WTC11 (cell line): ENCODE data around the gene LMAN2. TPM values are rescaled to one million over a fixed set of nuclear protein-coding genes. Genes with fewer than 3 reads are reported as not detected.

Source experiments
- ATAC-seq: fragments of 200-7000 bp; cut with Tn5 transposase; 2 replicates; pipeline ENCODE4 v1.10.0; 2021; ENCODE audit warnings: mild to moderate bottlenecking, moderate library complexity
- CTCF ChIA-PET: fragments of 300-600 bp; sonication (Branson Sonifier 250); formaldehyde crosslinking; loops from one replicate; lab custom pipeline; 2021; ENCODE audit warnings: antibody characterized with exemption; lab: Charles Lee
- POLR2A ChIA-PET: fragments of 350-600 bp; sonication (Branson Sonifier 250); formaldehyde crosslinking; loops from one replicate; lab custom pipeline; 2021; ENCODE audit warnings: antibody characterized with exemption; lab: Charles Lee
- DNase-seq: peaks from one replicate; pipeline ENCODE4 v3.0.0; 2021; ENCODE audit warnings: low spot score
- H3K27ac Mint-ChIP-seq: 2 replicates; pipeline ENCODE4 v1.8.0; 2021; ENCODE audit warnings: mixed read lengths
- H3K27me3 Mint-ChIP-seq: 2 replicates; pipeline ENCODE4 v1.8.0; 2021; ENCODE audit warnings: low read depth, mild to moderate bottlenecking, moderate library complexity, mixed read lengths
- H3K36me3 Mint-ChIP-seq: 2 replicates; pipeline ENCODE4 v1.8.0; 2021; ENCODE audit warnings: mixed read lengths
- H3K4me1 Mint-ChIP-seq: 2 replicates; pipeline ENCODE4 v1.8.0; 2022; ENCODE audit warnings: mixed read lengths
- H3K4me3 Mint-ChIP-seq: 2 replicates; pipeline ENCODE4 v1.8.0; 2021; ENCODE audit warnings: mild to moderate bottlenecking, moderate library complexity, mixed read lengths
- H3K9me3 Mint-ChIP-seq: 2 replicates; pipeline ENCODE4 v1.8.0; 2021; ENCODE audit warnings: mixed read lengths
- AFF4 ChIP-seq: sonication (generic); formaldehyde crosslinking; IDR thresholded peaks from 2 replicates; pipeline ENCODE4 v1.8.1; 2023; ENCODE audit warnings: mild to moderate bottlenecking, missing genetic modification reagents, borderline replicate concordance
- ARID4B ChIP-seq: sonication (generic); formaldehyde crosslinking; IDR thresholded peaks from 2 replicates; pipeline ENCODE4 v1.8.0; 2023; ENCODE audit warnings: missing genetic modification reagents, mild to moderate bottlenecking, borderline replicate concordance
- ESRRA ChIP-seq: sonication (generic); formaldehyde crosslinking; IDR thresholded peaks from 2 replicates; pipeline ENCODE4 v1.8.1; 2022; ENCODE audit warnings: mild to moderate bottlenecking, missing genetic modification reagents, borderline replicate concordance
- FOXP4 ChIP-seq: sonication (generic); formaldehyde crosslinking; IDR thresholded peaks from 2 replicates; pipeline ENCODE4 v1.8.0; 2022; ENCODE audit warnings: mild to moderate bottlenecking, missing genetic modification reagents
- GABPB1 ChIP-seq: sonication (generic); formaldehyde crosslinking; IDR thresholded peaks from 2 replicates; pipeline ENCODE4 v1.8.1; 2023; ENCODE audit warnings: mild to moderate bottlenecking, missing genetic modification reagents
- HMGA2 ChIP-seq: fragments of 250-450 bp; sonication (Bioruptor Pico); IDR thresholded peaks from 2 replicates; pipeline ENCODE4 v1.4.0; 2021; ENCODE audit warnings: mild to moderate bottlenecking, moderate library complexity
- MAX ChIP-seq: sonication (generic); formaldehyde crosslinking; IDR thresholded peaks from 2 replicates; pipeline ENCODE4 v1.8.0; 2022; ENCODE audit warnings: mild to moderate bottlenecking, missing genetic modification reagents
- NR3C1 ChIP-seq: sonication (generic); formaldehyde crosslinking; conservative IDR thresholded peaks from 2 replicates; pipeline ENCODE4 v1.8.1; 2023; ENCODE audit warnings: low read depth, mild to moderate bottlenecking, missing genetic modification reagents
- RORB ChIP-seq: fragments of 250-450 bp; sonication (Bioruptor Pico); IDR thresholded peaks from 2 replicates; pipeline ENCODE4 v1.9.0; 2021; ENCODE audit warnings: mild to moderate bottlenecking
- TEAD1 ChIP-seq: sonication (generic); formaldehyde crosslinking; IDR thresholded peaks from 2 replicates; pipeline ENCODE4 v1.8.0; 2022; ENCODE audit warnings: mild to moderate bottlenecking, missing genetic modification reagents
- TEAD4 ChIP-seq: sonication (generic); formaldehyde crosslinking; IDR thresholded peaks from 2 replicates; pipeline ENCODE4 v1.8.0; 2022; ENCODE audit warnings: mild to moderate bottlenecking, missing genetic modification reagents
- ZBTB21 ChIP-seq: sonication (generic); formaldehyde crosslinking; IDR thresholded peaks from 2 replicates; pipeline ENCODE4 v1.8.1; 2023; ENCODE audit warnings: mild to moderate bottlenecking, missing genetic modification reagents, borderline replicate concordance
- ZNF281 ChIP-seq: sonication (generic); formaldehyde crosslinking; IDR thresholded peaks from 2 replicates; pipeline ENCODE4 v1.8.0; 2023; ENCODE audit warnings: mild to moderate bottlenecking, missing genetic modification reagents
- total RNA-seq: library from RNA; stranded (reverse); gene quantifications from 3 replicates; pipeline ENCODE4 v1.2.3, GENCODE V29; 2021
- TF ChIP-seq, protein P1 (sequence below): sonication (generic); formaldehyde crosslinking; conservative IDR thresholded peaks from 2 replicates; pipeline ENCODE4 v1.8.1; 2023; ENCODE audit warnings: mild to moderate bottlenecking, low read depth, missing genetic modification reagents, moderate library complexity
- TF ChIP-seq, protein P2 (sequence below): fragments of 200-600 bp; IDR thresholded peaks from 2 replicates; pipeline ENCODE4 v1.8.0; 2022; ENCODE audit warnings: antibody characterized with exemption

The LMAN2 gene
- total RNA-seq, 1 experiment from 2014 or later, result 162 TPM

GRCh38 chr5:177367323-177367848, 15.9 kb upstream of the LMAN2 start (continued):
- TF ChIP-seq ZNF281 (CRISPR knock-in tag), result peak; percentile 91
- TF ChIP-seq NR3C1 (CRISPR knock-in tag), result no peak
- TF ChIP-seq HMGA2 (CRISPR knock-in tag), result no peak
- peak; percentile 80; the same call in 1 of the 2 replicates for TF ChIP-seq ZBTB21

- Mint-ChIP-seq H3K27ac (peak overlapping the region; percentile 99), H3K4me1 (peaks cover 66% of the 10 kb centered on the region), H3K4me3 (peak overlapping the region; percentile 88), H3K27me3 (peaks cover 16% of the 10 kb centered on the region), H3K9me3 (no peaks in the 10 kb centered on the region), H3K36me3 (peaks cover 13% of the 10 kb centered on the region)
- POLR2A ChIA-PET, result interaction anchor here (0.9 to 1.8 kb wide), 7 partner anchors 15 to 88 kb away, joined by 3 to 10 read pairs (median 4); partner anchors contain the start of genes GRK6 and LMAN2
- CTCF ChIA-PET, result interaction anchor here (0.6 to 13.2 kb wide), 31 partner anchors 8 to 295 kb away, joined by 3 to 216 read pairs (median 4); partner anchors contain the start of genes GRK6, LMAN2, PRELID1 and RAB24
- DNase-seq, result peak; percentile 99
- ATAC-seq, result peak; percentile 73
- TF ChIP-seq RORB (CRISPR knock-in tag), result no peak
- 0 out of 2 replicates have a peak, but pooled peaks have one; percentile 47 for TF ChIP-seq ARID4B (CRISPR knock-in tag)
- TF ChIP-seq, protein P1, sequence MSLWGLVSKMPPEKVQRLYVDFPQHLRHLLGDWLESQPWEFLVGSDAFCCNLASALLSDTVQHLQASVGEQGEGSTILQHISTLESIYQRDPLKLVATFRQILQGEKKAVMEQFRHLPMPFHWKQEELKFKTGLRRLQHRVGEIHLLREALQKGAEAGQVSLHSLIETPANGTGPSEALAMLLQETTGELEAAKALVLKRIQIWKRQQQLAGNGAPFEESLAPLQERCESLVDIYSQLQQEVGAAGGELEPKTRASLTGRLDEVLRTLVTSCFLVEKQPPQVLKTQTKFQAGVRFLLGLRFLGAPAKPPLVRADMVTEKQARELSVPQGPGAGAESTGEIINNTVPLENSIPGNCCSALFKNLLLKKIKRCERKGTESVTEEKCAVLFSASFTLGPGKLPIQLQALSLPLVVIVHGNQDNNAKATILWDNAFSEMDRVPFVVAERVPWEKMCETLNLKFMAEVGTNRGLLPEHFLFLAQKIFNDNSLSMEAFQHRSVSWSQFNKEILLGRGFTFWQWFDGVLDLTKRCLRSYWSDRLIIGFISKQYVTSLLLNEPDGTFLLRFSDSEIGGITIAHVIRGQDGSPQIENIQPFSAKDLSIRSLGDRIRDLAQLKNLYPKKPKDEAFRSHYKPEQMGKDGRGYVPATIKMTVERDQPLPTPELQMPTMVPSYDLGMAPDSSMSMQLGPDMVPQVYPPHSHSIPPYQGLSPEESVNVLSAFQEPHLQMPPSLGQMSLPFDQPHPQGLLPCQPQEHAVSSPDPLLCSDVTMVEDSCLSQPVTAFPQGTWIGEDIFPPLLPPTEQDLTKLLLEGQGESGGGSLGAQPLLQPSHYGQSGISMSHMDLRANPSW (CRISPR knock-in tag), result no peak
- no peak for TF ChIP-seq GABPB1 (CRISPR knock-in tag)
- TF ChIP-seq ESRRA, result no peak
- TF ChIP-seq, protein P2, sequence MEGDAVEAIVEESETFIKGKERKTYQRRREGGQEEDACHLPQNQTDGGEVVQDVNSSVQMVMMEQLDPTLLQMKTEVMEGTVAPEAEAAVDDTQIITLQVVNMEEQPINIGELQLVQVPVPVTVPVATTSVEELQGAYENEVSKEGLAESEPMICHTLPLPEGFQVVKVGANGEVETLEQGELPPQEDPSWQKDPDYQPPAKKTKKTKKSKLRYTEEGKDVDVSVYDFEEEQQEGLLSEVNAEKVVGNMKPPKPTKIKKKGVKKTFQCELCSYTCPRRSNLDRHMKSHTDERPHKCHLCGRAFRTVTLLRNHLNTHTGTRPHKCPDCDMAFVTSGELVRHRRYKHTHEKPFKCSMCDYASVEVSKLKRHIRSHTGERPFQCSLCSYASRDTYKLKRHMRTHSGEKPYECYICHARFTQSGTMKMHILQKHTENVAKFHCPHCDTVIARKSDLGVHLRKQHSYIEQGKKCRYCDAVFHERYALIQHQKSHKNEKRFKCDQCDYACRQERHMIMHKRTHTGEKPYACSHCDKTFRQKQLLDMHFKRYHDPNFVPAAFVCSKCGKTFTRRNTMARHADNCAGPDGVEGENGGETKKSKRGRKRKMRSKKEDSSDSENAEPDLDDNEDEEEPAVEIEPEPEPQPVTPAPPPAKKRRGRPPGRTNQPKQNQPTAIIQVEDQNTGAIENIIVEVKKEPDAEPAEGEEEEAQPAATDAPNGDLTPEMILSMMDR, result no peak
- peak; percentile 54; the same call in 1 of the 2 replicates for TF ChIP-seq MAX (CRISPR knock-in tag)
- 0 out of 2 replicates have a peak, but pooled peaks have one; percentile 9 for TF ChIP-seq TEAD4 (CRISPR knock-in tag)
- no peak for TF ChIP-seq FOXP4
- TF ChIP-seq NR3C1 (CRISPR knock-in tag), result no peak
- peak; percentile 70; the same call in 1 of the 2 replicates for TF ChIP-seq TEAD1 (CRISPR knock-in tag)
- TF ChIP-seq AFF4 (CRISPR knock-in tag), result no peak
Measured at GRCh38 chr5:177366528-177367322, 15.3 kb upstream of the LMAN2 start.
